Neural crest cell (in vitro differentiated cells): Measurements from ENCODE around the gene LAMA3. TPM values are rescaled to one million over a fixed set of nuclear protein-coding genes. Genes with fewer than 3 reads are reported as not detected.

Experiments used
- DNase-seq: peaks from one replicate; pipeline ENCODE4 v3.0.0; 2021; ENCODE audit warnings: low read depth, mixed read lengths, low spot score
- H3K27ac Mint-ChIP-seq: one replicate; pipeline ENCODE4 v1.8.0; 2021; ENCODE audit warnings: mild to moderate bottlenecking, mixed read lengths; ENCODE audit not compliant: unreplicated experiment
- H3K27me3 Mint-ChIP-seq: 2 replicates; pipeline ENCODE4 v1.8.0; 2021; ENCODE audit warnings: low read depth, mild to moderate bottlenecking, mixed read lengths
- H3K36me3 Mint-ChIP-seq: 2 replicates; pipeline ENCODE4 v1.8.0; 2021; ENCODE audit warnings: low read depth, mild to moderate bottlenecking, mixed read lengths
- H3K4me1 Mint-ChIP-seq: 2 replicates; pipeline ENCODE4 v1.8.0; 2021; ENCODE audit warnings: mixed read lengths
- H3K4me3 Mint-ChIP-seq: one replicate; pipeline ENCODE4 v1.8.0; 2021; ENCODE audit warnings: mild to moderate bottlenecking, mixed read lengths
- H3K9me3 Mint-ChIP-seq: 2 replicates; pipeline ENCODE4 v1.8.0; 2021; ENCODE audit warnings: mixed read lengths
- total RNA-seq: library from RNA; stranded (reverse); gene quantifications from 2 replicates; pipeline ENCODE4 v1.2.1, GENCODE V29; 2021
- TF ChIP-seq, protein P1 (sequence below): fragments of 200-600 bp; sonication (generic); conservative IDR thresholded peaks from 2 replicates; pipeline ENCODE4 v1.5.0; 2021; ENCODE audit warnings: antibody characterized with exemption, mild to moderate bottlenecking

Gene LAMA3
- total RNA-seq, 1 donor from 2014 or later, result 0.35 TPM

GRCh38 chr18:23743733-23744333, 54.6 kb downstream of the LAMA3 start:
- DNase-seq, result no peak
- Mint-ChIP-seq H3K4me1 (no peaks in the 10 kb centered on the region), H3K27me3 (no peaks in the 10 kb centered on the region), H3K27ac (no peak overlapping the region), H3K9me3 (peaks cover 3% of the 10 kb centered on the region), H3K36me3 (no peaks in the 10 kb centered on the region), H3K4me3 (no peak overlapping the region)
- TF ChIP-seq, protein P1, sequence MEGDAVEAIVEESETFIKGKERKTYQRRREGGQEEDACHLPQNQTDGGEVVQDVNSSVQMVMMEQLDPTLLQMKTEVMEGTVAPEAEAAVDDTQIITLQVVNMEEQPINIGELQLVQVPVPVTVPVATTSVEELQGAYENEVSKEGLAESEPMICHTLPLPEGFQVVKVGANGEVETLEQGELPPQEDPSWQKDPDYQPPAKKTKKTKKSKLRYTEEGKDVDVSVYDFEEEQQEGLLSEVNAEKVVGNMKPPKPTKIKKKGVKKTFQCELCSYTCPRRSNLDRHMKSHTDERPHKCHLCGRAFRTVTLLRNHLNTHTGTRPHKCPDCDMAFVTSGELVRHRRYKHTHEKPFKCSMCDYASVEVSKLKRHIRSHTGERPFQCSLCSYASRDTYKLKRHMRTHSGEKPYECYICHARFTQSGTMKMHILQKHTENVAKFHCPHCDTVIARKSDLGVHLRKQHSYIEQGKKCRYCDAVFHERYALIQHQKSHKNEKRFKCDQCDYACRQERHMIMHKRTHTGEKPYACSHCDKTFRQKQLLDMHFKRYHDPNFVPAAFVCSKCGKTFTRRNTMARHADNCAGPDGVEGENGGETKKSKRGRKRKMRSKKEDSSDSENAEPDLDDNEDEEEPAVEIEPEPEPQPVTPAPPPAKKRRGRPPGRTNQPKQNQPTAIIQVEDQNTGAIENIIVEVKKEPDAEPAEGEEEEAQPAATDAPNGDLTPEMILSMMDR, result no peak

DNA sequence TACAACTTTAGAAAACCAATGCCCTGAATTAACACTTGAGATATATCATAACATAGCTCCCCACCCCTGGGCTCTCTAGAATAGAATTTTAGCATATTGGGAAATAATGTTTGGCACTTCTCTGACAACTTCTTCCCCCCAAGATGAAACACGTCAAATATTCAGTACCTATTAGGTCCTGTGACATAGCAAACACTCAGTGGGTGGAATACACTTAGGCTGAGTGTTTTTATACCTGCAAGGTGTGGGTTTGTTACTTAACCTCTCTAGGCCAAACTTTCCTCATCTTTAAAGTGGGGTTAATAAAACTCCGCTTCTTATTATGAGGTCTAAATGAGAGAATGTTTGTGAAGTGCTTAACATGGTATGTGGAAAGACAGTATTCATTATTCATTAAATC, 56.1 kb downstream of the LAMA3 start:
- H3K36me3 Mint-ChIP-seq, result no peaks in the 10 kb centered on the region
- no peak overlapping the region for H3K27ac Mint-ChIP-seq
- no peaks in the 10 kb centered on the region for H3K27me3 Mint-ChIP-seq
- no peaks in the 10 kb centered on the region for H3K4me1 Mint-ChIP-seq
- H3K4me3 Mint-ChIP-seq, result no peak overlapping the region
- DNase-seq, result no peak
- H3K9me3 Mint-ChIP-seq, result peaks cover 7% of the 10 kb centered on the region
- TF ChIP-seq, protein P1, result no peak

DNA sequence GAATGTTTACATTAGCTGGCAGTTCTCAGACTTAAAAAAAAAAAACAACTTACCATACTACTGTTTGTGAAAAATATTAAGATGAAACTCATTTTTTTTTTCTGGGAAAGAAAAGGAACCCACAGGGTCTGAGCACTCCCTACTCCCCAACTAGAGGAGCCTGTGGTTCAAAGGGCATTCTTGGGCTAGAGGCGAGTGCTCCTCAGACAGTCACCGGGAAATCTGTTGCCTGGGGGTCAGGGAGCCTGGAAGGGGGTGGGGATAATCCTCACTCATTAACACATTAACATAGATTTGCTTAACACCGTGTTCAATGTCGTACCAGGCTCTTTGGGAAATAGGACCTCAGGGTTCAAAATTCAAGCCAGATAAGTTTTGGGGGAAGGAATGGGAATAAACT, 57.6 kb downstream of the LAMA3 start:
- TF ChIP-seq, protein P1, result no peak
- H3K4me1 Mint-ChIP-seq, result no peaks in the 10 kb centered on the region
- no peak overlapping the region for H3K27ac Mint-ChIP-seq

GRCh38 chr18:23752363-23752762, 63.1 kb downstream of the LAMA3 start:
- H3K27ac Mint-ChIP-seq, result peak overlapping the region; percentile 81
- no peak overlapping the region for H3K4me3 Mint-ChIP-seq
- H3K27me3 Mint-ChIP-seq, result no peaks in the 10 kb centered on the region
- peaks cover 16% of the 10 kb centered on the region for H3K4me1 Mint-ChIP-seq
- no peaks in the 10 kb centered on the region for H3K36me3 Mint-ChIP-seq
- H3K9me3 Mint-ChIP-seq, result peaks cover 9% of the 10 kb centered on the region
- TF ChIP-seq, protein P1, result no peak
- no peak for DNase-seq

More for the DNA sequence above, 57.6 kb downstream of the LAMA3 start:
- H3K4me3 Mint-ChIP-seq, result no peak overlapping the region
- no peak for DNase-seq
- peaks cover 9% of the 10 kb centered on the region for H3K9me3 Mint-ChIP-seq
- H3K36me3 Mint-ChIP-seq, result no peaks in the 10 kb centered on the region
- H3K27me3 Mint-ChIP-seq, result no peaks in the 10 kb centered on the region

DNA sequence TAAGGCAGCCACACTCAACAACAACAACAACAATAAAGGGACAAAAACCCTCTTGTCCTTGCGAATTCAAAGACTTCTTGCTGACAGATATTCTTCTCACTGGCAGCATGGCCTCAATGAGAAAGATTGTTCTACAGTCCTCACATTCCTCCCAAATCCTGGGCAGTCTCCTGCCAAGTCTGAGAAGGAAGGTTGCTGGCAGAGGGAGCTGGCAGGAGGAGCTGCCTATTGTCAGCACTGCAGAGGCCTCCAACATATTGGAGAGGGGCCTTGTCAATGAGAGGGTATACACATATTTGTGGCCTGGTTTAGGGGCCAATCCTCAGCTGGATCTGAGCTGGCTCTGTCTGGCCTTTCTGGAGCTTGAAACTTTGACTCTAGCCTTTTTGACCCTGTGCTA, 63.5 kb downstream of the LAMA3 start:
- H3K27me3 Mint-ChIP-seq, result no peaks in the 10 kb centered on the region
- H3K9me3 Mint-ChIP-seq, result peaks cover 6% of the 10 kb centered on the region
- H3K4me1 Mint-ChIP-seq, result peaks cover 16% of the 10 kb centered on the region
- H3K4me3 Mint-ChIP-seq, result no peak overlapping the region
- peak overlapping the region; percentile 81 for H3K27ac Mint-ChIP-seq
- TF ChIP-seq, protein P1, result no peak
- DNase-seq, result no peak
- H3K36me3 Mint-ChIP-seq, result no peaks in the 10 kb centered on the region
